NB4 (cell line): ENCODE measurements around the gene KRT10.

ENCODE experiments used
- DNase-seq: peaks from one replicate; pipeline ENCODE4 v3.0.0; 2010; ENCODE audit warnings: low read depth
- H3K4me3 ChIP-seq: one replicate; pipeline ENCODE4 v1.5.1; 2011; ENCODE audit warnings: mild to moderate bottlenecking, low read depth, low read length, moderate library complexity
- MYC ChIP-seq: IDR thresholded peaks from 2 replicates; pipeline ENCODE4 v1.6.1; 2011; ENCODE audit warnings: low read depth, low read length
- POLR2A ChIP-seq: IDR thresholded peaks from 2 replicates; pipeline ENCODE4 v1.6.1; 2011; ENCODE audit warnings: mild to moderate bottlenecking; ENCODE audit not compliant: insufficient read length; ENCODE audit errors: extremely low read depth
- TF ChIP-seq, protein P1 (sequence below): IDR thresholded peaks from 2 replicates; pipeline ENCODE4 v1.6.1; 2011; ENCODE audit warnings: low read depth, low read length
- TF ChIP-seq, protein P2 (sequence below): IDR thresholded peaks from one replicate; pipeline ENCODE4 v1.5.1; 2012; ENCODE audit warnings: low read depth, low read length

The KRT10 gene

DNA sequence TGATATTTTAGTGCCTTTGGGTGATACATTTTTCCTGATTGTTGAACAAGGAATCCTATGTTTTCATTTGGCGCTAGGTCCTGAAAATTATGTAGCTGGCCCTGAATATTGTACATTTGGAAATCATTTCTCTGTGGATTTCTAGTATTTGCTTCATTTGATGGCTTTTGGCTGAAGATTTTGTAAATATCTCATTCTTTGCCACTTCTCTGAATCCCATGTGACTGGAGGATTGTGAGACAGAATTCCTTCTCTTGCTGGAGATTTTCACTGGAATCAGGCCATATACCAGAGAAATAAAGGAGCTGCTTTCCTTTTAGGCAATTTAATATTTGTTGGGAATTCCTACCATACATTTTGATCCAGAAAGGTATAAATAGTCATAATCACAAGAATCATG is 31.3 kb downstream of the KRT10 start:
- no peak for DNase-seq
- no peak overlapping the region for H3K4me3 ChIP-seq
- TF ChIP-seq MYC: no peak
- TF ChIP-seq POLR2A: no peak
- TF ChIP-seq, protein P1, sequence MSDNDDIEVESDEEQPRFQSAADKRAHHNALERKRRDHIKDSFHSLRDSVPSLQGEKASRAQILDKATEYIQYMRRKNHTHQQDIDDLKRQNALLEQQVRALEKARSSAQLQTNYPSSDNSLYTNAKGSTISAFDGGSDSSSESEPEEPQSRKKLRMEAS: no peak

- TF ChIP-seq MYC: no peak
- no peak for TF ChIP-seq POLR2A
- TF ChIP-seq, protein P1: no peak
- TF ChIP-seq, protein P2, sequence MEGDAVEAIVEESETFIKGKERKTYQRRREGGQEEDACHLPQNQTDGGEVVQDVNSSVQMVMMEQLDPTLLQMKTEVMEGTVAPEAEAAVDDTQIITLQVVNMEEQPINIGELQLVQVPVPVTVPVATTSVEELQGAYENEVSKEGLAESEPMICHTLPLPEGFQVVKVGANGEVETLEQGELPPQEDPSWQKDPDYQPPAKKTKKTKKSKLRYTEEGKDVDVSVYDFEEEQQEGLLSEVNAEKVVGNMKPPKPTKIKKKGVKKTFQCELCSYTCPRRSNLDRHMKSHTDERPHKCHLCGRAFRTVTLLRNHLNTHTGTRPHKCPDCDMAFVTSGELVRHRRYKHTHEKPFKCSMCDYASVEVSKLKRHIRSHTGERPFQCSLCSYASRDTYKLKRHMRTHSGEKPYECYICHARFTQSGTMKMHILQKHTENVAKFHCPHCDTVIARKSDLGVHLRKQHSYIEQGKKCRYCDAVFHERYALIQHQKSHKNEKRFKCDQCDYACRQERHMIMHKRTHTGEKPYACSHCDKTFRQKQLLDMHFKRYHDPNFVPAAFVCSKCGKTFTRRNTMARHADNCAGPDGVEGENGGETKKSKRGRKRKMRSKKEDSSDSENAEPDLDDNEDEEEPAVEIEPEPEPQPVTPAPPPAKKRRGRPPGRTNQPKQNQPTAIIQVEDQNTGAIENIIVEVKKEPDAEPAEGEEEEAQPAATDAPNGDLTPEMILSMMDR: no peak
- DNase-seq: no peak
Observed at GRCh38 chr17:40782450-40782849, 40.0 kb downstream of the KRT10 start, which contains the start of gene KRT27. TSS of gene KRT27 (minus strand) at chr17:40782550. CDS start at chr17:40782493, 57 bp downstream.

GRCh38 chr17:40779181-40779909 is 43.1 kb downstream of the KRT10 start:
- no peak overlapping the region for H3K4me3 ChIP-seq
- no peak for DNase-seq
- TF ChIP-seq, protein P1: no peak
- no peak for TF ChIP-seq POLR2A
- TF ChIP-seq, protein P2: no peak
- TF ChIP-seq MYC: no peak

More at GRCh38 chr17:40782450-40782849, 40.0 kb downstream of the KRT10 start, which contains the start of gene KRT27:
- no peak within 1 kb of the TSS for H3K4me3 ChIP-seq

DNA sequence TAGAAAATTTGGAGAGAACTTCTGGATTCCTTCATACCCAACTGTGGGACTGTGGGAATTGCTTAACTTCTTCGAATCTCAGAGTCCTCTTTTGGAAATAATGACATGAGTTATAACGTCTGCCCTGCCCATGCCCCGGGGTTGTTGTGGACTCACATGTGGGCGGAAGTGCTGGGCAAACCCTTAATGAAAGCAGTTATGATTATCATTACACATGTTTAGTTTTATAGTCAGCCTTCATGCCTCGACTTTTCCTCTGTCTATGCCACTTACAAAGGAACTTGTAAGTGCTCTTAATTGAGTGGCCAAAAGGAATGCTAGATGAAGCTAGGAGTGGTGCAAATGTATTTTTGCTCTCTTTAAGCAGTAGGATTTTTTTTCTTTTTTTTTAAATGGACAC is 44.0 kb downstream of the KRT10 start:
- DNase-seq: no peak
- no peak overlapping the region for H3K4me3 ChIP-seq
- TF ChIP-seq, protein P1: no peak
- TF ChIP-seq POLR2A (no peak), MYC (no peak)
- TF ChIP-seq, protein P2: no peak

DNA sequence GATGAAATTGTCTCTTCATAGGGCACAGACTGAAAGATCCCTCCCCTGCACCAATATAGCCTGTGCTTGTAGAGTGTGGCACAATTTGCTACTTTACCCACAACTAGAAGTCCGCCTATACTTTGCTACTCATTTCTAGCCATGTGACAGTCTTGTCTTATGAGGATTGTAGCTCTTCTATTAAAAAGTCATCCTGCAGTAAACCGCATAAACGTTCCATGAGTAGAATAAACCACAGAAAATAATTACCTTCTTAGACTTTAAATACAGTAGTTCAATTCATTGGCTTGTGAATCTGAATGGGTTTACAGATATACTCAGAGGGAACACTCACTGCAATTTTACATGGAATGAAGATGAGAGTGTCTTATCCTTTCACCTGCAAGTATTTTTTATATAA is 44.4 kb downstream of the KRT10 start:
- DNase-seq: no peak
- H3K4me3 ChIP-seq: no peak overlapping the region
- TF ChIP-seq, protein P2: no peak
- TF ChIP-seq, protein P1: no peak

DNA sequence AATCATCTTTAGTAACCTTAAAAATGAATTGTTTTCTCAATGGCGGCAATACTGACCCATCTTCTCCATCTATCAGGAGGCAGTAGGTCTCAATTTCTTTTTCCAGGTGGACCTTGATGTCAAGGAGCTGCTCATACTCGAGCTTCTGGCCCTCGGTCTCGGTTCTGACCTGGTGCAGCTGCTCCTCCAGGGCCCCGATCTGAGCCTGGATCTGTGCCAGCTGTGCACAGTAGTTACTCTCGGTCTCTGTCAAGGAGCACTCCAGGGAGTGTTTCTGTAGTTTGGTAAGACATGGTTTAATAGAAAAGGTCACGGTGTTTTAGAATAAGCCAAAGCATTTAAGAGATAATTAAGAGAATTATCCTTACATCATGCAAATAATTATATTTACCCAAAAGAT is 45.0 kb downstream of the KRT10 start:
- DNase-seq: no peak
- TF ChIP-seq MYC (no peak), POLR2A (no peak)
- TF ChIP-seq, protein P2: no peak
- TF ChIP-seq, protein P1: no peak
- H3K4me3 ChIP-seq: no peak overlapping the region
